ENCODE measurements around the gene KCNQ5. TPM values are rescaled to one million over a fixed set of nuclear protein-coding genes. Genes with fewer than 3 reads are reported as not detected.

The KCNQ5 gene
- total RNA-seq, 1 experiment from 2014 or later, result 0.07 TPM

DNA sequence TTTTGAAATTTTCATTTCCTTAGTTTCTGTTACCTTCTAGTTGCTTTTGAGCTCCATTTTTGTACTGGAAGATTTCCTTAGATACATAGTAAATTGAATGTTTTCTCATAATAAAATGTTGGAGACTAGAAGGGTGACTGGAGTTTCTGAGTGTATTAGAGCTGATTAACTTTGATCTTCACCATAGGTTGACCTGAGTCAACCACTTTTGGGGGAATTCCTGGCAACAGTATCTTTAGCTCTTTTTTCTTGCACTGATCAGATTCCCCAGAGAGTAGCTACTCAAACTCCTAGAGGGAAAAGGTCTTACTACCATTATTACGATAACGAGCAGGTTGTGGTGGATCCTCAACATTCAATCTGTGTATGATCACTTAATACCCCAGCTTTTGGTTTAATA, 530.7 kb downstream of the KCNQ5 start:
- Mint-ChIP-seq H3K9me3 (no peaks in the 10 kb centered on the region), H3K27me3 (ENCODE audit: low read depth) (peaks cover 3% of the 10 kb centered on the region), H3K4me1 (no peaks in the 10 kb centered on the region), H3K36me3 (ENCODE audit: insufficient read depth in 1 of 3, low read depth in 3 of 3) (no peaks in the 10 kb centered on the region; a peak in 1 of 7 replicates), H3K27ac (no peak overlapping the region), H3K4me3 (no peak overlapping the region)
- no peaks in the 10 kb centered on the region for H4K20me1 ChIP-seq (ENCODE audit: control insufficient read depth, insufficient read depth, insufficient read length)
- no peak overlapping the region for H3T11ph ChIP-seq (ENCODE audit: low read length)
- H4K5ac ChIP-seq (ENCODE audit: insufficient read length, low read depth, low read length), result no peak overlapping the region
- H2AFZ ChIP-seq (ENCODE audit: low read length), result no peak overlapping the region
- peaks cover under 1% of the 10 kb centered on the region for H3K23me2 ChIP-seq (ENCODE audit: insufficient read length, low read depth, low read length, poor library complexity, severe bottlenecking)
- H3K4me1 ChIP-seq (ENCODE audit: insufficient read depth, low read length), result no peaks in the 10 kb centered on the region
- no peaks in the 10 kb centered on the region for H3K9me3 ChIP-seq (ENCODE audit: control insufficient read depth, low read depth, low read length)
- H3K9ac ChIP-seq (ENCODE audit: extremely low read depth, insufficient read length, low read length), result no peak overlapping the region
- TF ChIP-seq, protein P1, sequence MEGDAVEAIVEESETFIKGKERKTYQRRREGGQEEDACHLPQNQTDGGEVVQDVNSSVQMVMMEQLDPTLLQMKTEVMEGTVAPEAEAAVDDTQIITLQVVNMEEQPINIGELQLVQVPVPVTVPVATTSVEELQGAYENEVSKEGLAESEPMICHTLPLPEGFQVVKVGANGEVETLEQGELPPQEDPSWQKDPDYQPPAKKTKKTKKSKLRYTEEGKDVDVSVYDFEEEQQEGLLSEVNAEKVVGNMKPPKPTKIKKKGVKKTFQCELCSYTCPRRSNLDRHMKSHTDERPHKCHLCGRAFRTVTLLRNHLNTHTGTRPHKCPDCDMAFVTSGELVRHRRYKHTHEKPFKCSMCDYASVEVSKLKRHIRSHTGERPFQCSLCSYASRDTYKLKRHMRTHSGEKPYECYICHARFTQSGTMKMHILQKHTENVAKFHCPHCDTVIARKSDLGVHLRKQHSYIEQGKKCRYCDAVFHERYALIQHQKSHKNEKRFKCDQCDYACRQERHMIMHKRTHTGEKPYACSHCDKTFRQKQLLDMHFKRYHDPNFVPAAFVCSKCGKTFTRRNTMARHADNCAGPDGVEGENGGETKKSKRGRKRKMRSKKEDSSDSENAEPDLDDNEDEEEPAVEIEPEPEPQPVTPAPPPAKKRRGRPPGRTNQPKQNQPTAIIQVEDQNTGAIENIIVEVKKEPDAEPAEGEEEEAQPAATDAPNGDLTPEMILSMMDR (conservative IDR thresholded peaks at IDR 0.05), result no peak
- no peak overlapping the region for H4K8ac ChIP-seq (replicated peaks; ENCODE audit: insufficient read length, low read depth, low read length)
- no peaks in the 10 kb centered on the region for H3K27me3 ChIP-seq (ENCODE audit: insufficient read depth, low read length)
- no peak overlapping the region for H3K18ac ChIP-seq (ENCODE audit: insufficient read length, low read depth, low read length)
- H3K79me1 ChIP-seq (ENCODE audit: insufficient read depth, low read depth, low read length, poor library complexity, severe bottlenecking), result no peaks in the 10 kb centered on the region
- H3K23ac ChIP-seq (ENCODE audit: insufficient read length, low read depth, low read length), result no peak overlapping the region
- WGBS (ENCODE audit: extremely low coverage, insufficient read length, low lambda C conversion rate), result no CpG with 5 or more reads among the region's 2 CpGs
- H3K79me2 ChIP-seq (ENCODE audit: insufficient read depth, low read length), result no peaks in the 10 kb centered on the region
- H2BK12ac ChIP-seq (ENCODE audit: insufficient read length, low read depth, low read length), result no peak overlapping the region
- no peak overlapping the region for H2BK20ac ChIP-seq (ENCODE audit: low read depth, low read length, poor library complexity, severe bottlenecking)
- no peak overlapping the region for H3K56ac ChIP-seq (ENCODE audit: insufficient read length, low read depth, low read length)
- DNase-seq, result no peak
- H3K4me2 ChIP-seq (ENCODE audit: insufficient read depth, insufficient read length, low read length), result no peak overlapping the region
- no peak overlapping the region for H2BK5ac ChIP-seq (ENCODE audit: insufficient read length, low read length)
- H3K14ac ChIP-seq (ENCODE audit: insufficient read depth, low read length), result no peak overlapping the region
- H3K27ac ChIP-seq (ENCODE audit: insufficient read length, low read depth, low read length), result no peak overlapping the region
- H2BK15ac ChIP-seq (ENCODE audit: low read depth, low read length), result no peak overlapping the region
- no peak overlapping the region for H2BK120ac ChIP-seq (ENCODE audit: low read depth, low read length, poor library complexity, severe bottlenecking)
- H4K91ac ChIP-seq (ENCODE audit: insufficient read length, low read depth, low read length), result no peak overlapping the region
- no peak overlapping the region for H2AK5ac ChIP-seq (ENCODE audit: insufficient read length, low read length)
- no peak overlapping the region for H3K4ac ChIP-seq (ENCODE audit: low read depth, low read length)

All from H9 (cell line).